ENCODE data around the gene KRTAP12-2.

The KRTAP12-2 gene

DNA sequence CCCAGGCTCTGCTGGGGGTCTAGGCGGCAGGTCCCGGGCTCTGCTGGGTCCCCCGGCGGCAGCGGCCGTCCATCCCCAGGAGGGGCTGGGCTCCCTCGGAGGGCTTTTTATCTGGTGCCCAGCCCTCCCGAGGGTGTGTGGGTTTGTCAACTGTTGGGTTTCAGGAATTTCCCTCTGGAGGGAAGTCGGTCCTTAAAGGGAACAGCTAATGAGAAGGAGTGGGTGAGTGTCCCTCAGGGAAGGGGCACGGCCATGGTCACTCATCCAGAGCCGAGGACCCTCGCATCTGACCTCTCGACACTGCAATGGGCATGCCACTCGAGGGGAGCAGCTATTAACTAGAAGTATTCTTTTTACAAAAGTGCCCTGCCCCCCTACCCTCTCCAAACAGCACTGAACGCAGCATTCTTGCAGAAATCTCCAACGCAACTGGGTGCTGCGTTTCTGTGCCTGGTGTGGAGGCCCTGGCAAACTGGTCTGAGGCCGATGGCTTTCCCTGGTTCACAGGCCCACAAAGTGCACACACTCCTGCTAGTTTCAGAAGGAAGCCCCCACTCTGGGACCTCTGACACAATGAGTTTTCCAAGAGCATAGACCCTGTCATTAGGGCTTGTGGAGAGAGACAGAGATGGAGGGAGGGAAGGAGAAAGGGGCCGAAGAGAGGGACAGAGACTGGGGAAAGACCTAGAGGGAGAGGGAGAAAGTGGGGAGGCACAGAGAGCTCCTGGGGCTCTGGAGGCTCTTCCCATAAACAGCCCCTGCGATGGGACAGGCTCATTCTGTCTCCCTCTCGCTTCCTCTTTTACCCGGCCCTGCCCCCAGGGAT lies 45.7 kb upstream of the KRTAP12-2 start:
- no peak overlapping the region for H3K18ac ChIP-seq (ENCODE audit: low read depth in 1 of 2, low read length in 2 of 2)
- H3K4me1 ChIP-seq (ENCODE audit: control insufficient read depth, insufficient read depth, low read depth, low read length) = peaks cover 13% of the 10 kb centered on the region
- H2BK12ac ChIP-seq (ENCODE audit: low read length in 2 of 2) = no peak overlapping the region
- no peak overlapping the region for H2BK120ac ChIP-seq (ENCODE audit: low read depth, low read length)
- H3K27me3 ChIP-seq (ENCODE audit: control insufficient read depth in 1 of 2, insufficient read depth in 1 of 2, low read length in 2 of 2) = peaks cover 79 to 84% of the 10 kb centered on the region in 2 experiments
- no peak overlapping the region for H2BK5ac ChIP-seq (ENCODE audit: low read depth, low read length, poor library complexity, severe bottlenecking)
- H3K9me3 ChIP-seq (ENCODE audit: control insufficient read depth, low read length) = no peaks in the 10 kb centered on the region
- H3K36me3 ChIP-seq (ENCODE audit: control insufficient read depth in 1 of 2, insufficient read depth in 2 of 2, low read depth in 1 of 2, low read length in 2 of 2) = no peaks in the 10 kb centered on the region
- no peak overlapping the region for H2AK5ac ChIP-seq (ENCODE audit: low read length, severe bottlenecking)
- no peak overlapping the region for H2BK15ac ChIP-seq (ENCODE audit: low read depth, poor library complexity, severe bottlenecking)
- H3K4me2 ChIP-seq (ENCODE audit: low read length, poor library complexity, severe bottlenecking) = no peak overlapping the region
- H3K23ac ChIP-seq (ENCODE audit: low read length in 2 of 2) = no peak overlapping the region
- H4K8ac ChIP-seq (ENCODE audit: low read length) = no peak overlapping the region
- H4K91ac ChIP-seq (ENCODE audit: low read length) = no peak overlapping the region
- no peak overlapping the region for H3K9ac ChIP-seq (ENCODE audit: low read length)
- no peak for DNase-seq
- H3K27ac ChIP-seq (ENCODE audit: low read length, poor library complexity, severe bottlenecking) = no peak overlapping the region
- no peaks in the 10 kb centered on the region for H3K79me1 ChIP-seq (replicated peaks; ENCODE audit: low read length, poor library complexity, severe bottlenecking)
- 9% methylated on average over 19 of the region's 22 CpGs for WGBS
- H2AFZ ChIP-seq (ENCODE audit: low read depth, low read length) = no peak overlapping the region
- no peak overlapping the region for H3K4me3 ChIP-seq (ENCODE audit: insufficient read depth in 1 of 2, low read depth in 1 of 2, low read length in 2 of 2)
- no peak overlapping the region for H3K4ac ChIP-seq (ENCODE audit: low read depth in 1 of 2, low read length in 2 of 2)
- no peak overlapping the region for H3K14ac ChIP-seq (ENCODE audit: low read length in 2 of 2)

DNA sequence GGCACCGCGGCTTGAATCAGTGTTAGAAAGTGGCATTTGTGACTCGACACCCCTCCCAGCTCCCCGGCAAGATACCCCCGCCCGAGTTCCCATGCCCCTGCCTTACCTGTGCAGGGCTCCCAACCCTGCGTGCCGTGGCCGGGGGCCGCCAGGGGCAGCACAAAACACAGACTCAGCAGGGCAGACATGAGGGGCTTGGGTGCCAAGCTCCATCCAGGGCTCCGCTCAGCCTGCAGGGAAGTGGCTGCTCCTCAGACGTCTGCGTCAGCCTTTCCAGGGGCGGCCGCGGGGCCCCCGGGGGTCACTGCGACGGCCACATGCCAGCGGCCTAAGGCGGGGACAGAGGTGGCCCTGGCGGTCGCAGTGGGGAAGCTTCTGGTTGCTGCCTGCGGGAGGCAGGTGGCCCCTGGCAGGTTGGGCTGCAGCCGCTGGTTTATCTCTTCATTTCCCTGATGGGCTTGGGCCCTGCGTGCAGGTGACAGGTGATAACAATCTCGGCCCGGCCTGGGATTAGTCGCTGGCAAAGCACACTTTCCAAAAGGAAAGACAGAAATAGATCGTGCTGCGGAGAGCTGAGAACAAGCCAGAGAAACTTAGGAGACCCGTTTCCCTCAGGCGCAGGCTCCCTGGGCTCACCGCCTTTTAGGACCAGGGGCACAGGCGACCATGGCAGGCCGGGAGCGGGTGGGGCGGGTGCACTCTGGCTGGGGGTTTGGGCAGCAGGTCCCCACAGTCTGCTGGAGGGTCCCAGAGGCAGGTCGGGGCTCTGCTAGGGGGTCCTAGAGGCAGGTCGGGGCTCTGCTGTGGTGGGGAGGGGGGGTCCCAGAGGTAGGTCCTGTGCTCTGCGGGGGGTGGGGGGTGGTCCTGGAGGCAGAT lies 44.8 kb upstream of the KRTAP12-2 start, which contains the start of gene TSPEAR:
TSPEAR (minus strand) TSS at position 246 of the 876 bp plus-strand sequence; CDS start at position 188, 58 bp downstream.
- H3K4ac ChIP-seq (ENCODE audit: low read depth in 1 of 2, low read length in 2 of 2) = no peak within 1 kb of the TSS
- no peak within 1 kb of the TSS for H3K9ac ChIP-seq (ENCODE audit: low read length)
- 3% methylated on average over 38 of the region's 41 CpGs for WGBS

DNA sequence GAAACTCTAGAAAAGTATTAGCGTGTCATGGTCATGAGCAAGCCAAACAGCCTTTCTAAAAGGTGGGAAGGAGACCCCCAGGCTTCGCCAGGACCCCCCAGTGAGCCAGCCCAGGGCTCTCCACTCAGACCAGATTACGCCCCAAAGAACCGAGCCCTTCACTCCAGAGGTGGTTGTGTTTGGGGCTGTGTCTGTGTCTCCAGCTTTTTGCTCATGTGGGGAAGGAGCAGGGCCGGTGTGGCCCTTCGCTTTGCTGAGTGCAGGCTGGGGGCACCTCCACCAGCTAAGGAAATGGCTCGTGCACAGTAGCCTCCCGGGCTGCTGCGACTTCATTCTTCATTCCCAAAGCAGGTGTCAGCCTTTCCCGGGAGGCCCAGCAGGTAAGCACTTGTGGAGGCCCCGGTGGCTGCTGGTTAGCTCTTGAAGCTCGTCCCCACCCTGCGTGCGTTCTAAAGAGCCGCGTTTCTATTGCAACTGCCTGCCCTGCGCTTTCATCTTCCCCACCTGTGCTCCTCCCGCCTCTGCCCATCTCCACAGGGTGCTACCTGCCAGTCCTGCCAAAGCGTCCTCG lies 44.1 kb upstream of the KRTAP12-2 start:
- no peak overlapping the region for H3K4me2 ChIP-seq (ENCODE audit: low read length, poor library complexity, severe bottlenecking)
- no peak overlapping the region for H3K23ac ChIP-seq (ENCODE audit: low read length in 2 of 2)
- no peak overlapping the region for H3K18ac ChIP-seq (ENCODE audit: low read depth in 1 of 2, low read length in 2 of 2)
- no peak overlapping the region for H3K4me3 ChIP-seq (ENCODE audit: insufficient read depth in 1 of 2, low read depth in 1 of 2, low read length in 2 of 2)
- no peaks in the 10 kb centered on the region for H3K9me3 ChIP-seq (ENCODE audit: control insufficient read depth, low read length)
- H3K4me1 ChIP-seq (ENCODE audit: control insufficient read depth, insufficient read depth, low read depth, low read length) = peaks cover 18% of the 10 kb centered on the region
- peaks cover 91 to 97% of the 10 kb centered on the region in 2 experiments for H3K27me3 ChIP-seq (ENCODE audit: control insufficient read depth in 1 of 2, insufficient read depth in 1 of 2, low read length in 2 of 2)
- H3K14ac ChIP-seq (ENCODE audit: low read length in 2 of 2) = no peak overlapping the region
- no peak overlapping the region for H3K4ac ChIP-seq (ENCODE audit: low read depth in 1 of 2, low read length in 2 of 2)
- DNase-seq = no peak
- 2% methylated on average over 19 of the region's 20 CpGs for WGBS
- H4K91ac ChIP-seq (ENCODE audit: low read length) = no peak overlapping the region
- H2AFZ ChIP-seq (ENCODE audit: low read depth, low read length) = no peak overlapping the region
- H4K8ac ChIP-seq (ENCODE audit: low read length) = no peak overlapping the region
- H2AK5ac ChIP-seq (ENCODE audit: low read length, severe bottlenecking) = no peak overlapping the region
- peaks cover 0 to 2% of the 10 kb centered on the region in 2 experiments for H3K36me3 ChIP-seq (ENCODE audit: control insufficient read depth in 1 of 2, insufficient read depth in 2 of 2, low read depth in 1 of 2, low read length in 2 of 2)
- no peaks in the 10 kb centered on the region for H3K79me1 ChIP-seq (replicated peaks; ENCODE audit: low read length, poor library complexity, severe bottlenecking)
- no peak overlapping the region for H2BK5ac ChIP-seq (ENCODE audit: low read depth, low read length, poor library complexity, severe bottlenecking)
- no peak overlapping the region for H2BK12ac ChIP-seq (ENCODE audit: low read length in 2 of 2)
- no peak overlapping the region for H3K27ac ChIP-seq (ENCODE audit: low read length, poor library complexity, severe bottlenecking)
- no peak overlapping the region for H2BK15ac ChIP-seq (ENCODE audit: low read depth, poor library complexity, severe bottlenecking)
- no peak overlapping the region for H2BK120ac ChIP-seq (ENCODE audit: low read depth, low read length)
- no peak overlapping the region for H3K9ac ChIP-seq (ENCODE audit: low read length)

More for the DNA sequence above, 44.8 kb upstream of the KRTAP12-2 start, which contains the start of gene TSPEAR:
- Histone ChIP-seq H3K4me2 (ENCODE audit: low read length, poor library complexity, severe bottlenecking) (no peak within 1 kb of the TSS), H3K4me1 (ENCODE audit: control insufficient read depth, insufficient read depth, low read depth, low read length) (peaks cover 14% of the 10 kb centered on the region), H3K9me3 (ENCODE audit: control insufficient read depth, low read length) (no peaks in the 10 kb centered on the region), H2AK5ac (ENCODE audit: low read length, severe bottlenecking) (no peak within 1 kb of the TSS), H3K27me3 (ENCODE audit: control insufficient read depth in 1 of 2, insufficient read depth in 1 of 2, low read length in 2 of 2) (peaks cover 84 to 92% of the 10 kb centered on the region in 2 experiments), H2BK120ac (ENCODE audit: low read depth, low read length) (no peak within 1 kb of the TSS), H3K18ac (ENCODE audit: low read depth in 1 of 2, low read length in 2 of 2) (no peak within 1 kb of the TSS), H3K36me3 (ENCODE audit: control insufficient read depth in 1 of 2, insufficient read depth in 2 of 2, low read depth in 1 of 2, low read length in 2 of 2) (no peaks in the 10 kb centered on the region), H2BK5ac (ENCODE audit: low read depth, low read length, poor library complexity, severe bottlenecking) (no peak within 1 kb of the TSS), H3K14ac (ENCODE audit: low read length in 2 of 2) (no peak within 1 kb of the TSS), H2BK12ac (ENCODE audit: low read length in 2 of 2) (no peak within 1 kb of the TSS), H3K23ac (ENCODE audit: low read length in 2 of 2) (no peak within 1 kb of the TSS), H2AFZ (ENCODE audit: low read depth, low read length) (no peak within 1 kb of the TSS), H2BK15ac (ENCODE audit: low read depth, poor library complexity, severe bottlenecking) (no peak within 1 kb of the TSS), H3K4me3 (ENCODE audit: insufficient read depth in 1 of 2, low read depth in 1 of 2, low read length in 2 of 2) (no peak within 1 kb of the TSS), H4K8ac (ENCODE audit: low read length) (no peak within 1 kb of the TSS), H3K79me1 (replicated peaks; ENCODE audit: low read length, poor library complexity, severe bottlenecking) (no peaks in the 10 kb centered on the region), H4K91ac (ENCODE audit: low read length) (no peak within 1 kb of the TSS), H3K27ac (ENCODE audit: low read length, poor library complexity, severe bottlenecking) (no peak within 1 kb of the TSS)
- DNase-seq = no peak

DNA sequence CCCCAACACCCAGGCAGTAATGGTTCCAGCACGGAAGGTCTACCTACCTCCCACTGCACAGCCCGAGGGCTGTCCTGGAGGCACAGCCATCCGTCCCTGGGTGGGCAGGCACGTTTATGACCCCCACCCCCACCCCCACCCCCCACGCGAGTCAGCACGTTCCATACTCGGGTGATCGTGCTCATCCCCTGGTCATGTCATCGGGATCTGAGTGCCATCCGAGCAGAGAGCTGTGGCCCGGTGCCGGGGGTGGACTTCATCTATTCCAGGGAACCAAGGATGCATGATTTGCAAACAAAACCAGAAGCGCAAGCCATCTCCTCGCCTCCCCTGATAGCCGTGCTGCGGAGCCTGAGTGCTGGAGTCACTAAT lies 43.6 kb upstream of the KRTAP12-2 start:
- Histone ChIP-seq H4K8ac (ENCODE audit: low read length) (no peak overlapping the region), H3K36me3 (ENCODE audit: control insufficient read depth in 1 of 2, insufficient read depth in 2 of 2, low read depth in 1 of 2, low read length in 2 of 2) (peaks cover 0 to 2% of the 10 kb centered on the region in 2 experiments), H2BK5ac (ENCODE audit: low read depth, low read length, poor library complexity, severe bottlenecking) (no peak overlapping the region), H3K4me2 (ENCODE audit: low read length, poor library complexity, severe bottlenecking) (no peak overlapping the region), H3K79me1 (replicated peaks; ENCODE audit: low read length, poor library complexity, severe bottlenecking) (no peaks in the 10 kb centered on the region), H4K91ac (ENCODE audit: low read length) (no peak overlapping the region), H2BK12ac (ENCODE audit: low read length in 2 of 2) (no peak overlapping the region), H2BK15ac (ENCODE audit: low read depth, poor library complexity, severe bottlenecking) (no peak overlapping the region), H3K18ac (ENCODE audit: low read depth in 1 of 2, low read length in 2 of 2) (no peak overlapping the region), H3K4ac (ENCODE audit: low read depth in 1 of 2, low read length in 2 of 2) (no peak overlapping the region), H3K14ac (ENCODE audit: low read length in 2 of 2) (no peak overlapping the region), H3K4me3 (ENCODE audit: insufficient read depth in 1 of 2, low read depth in 1 of 2, low read length in 2 of 2) (no peak overlapping the region), H3K9me3 (ENCODE audit: control insufficient read depth, low read length) (no peaks in the 10 kb centered on the region), H2AK5ac (ENCODE audit: low read length, severe bottlenecking) (no peak overlapping the region), H2AFZ (ENCODE audit: low read depth, low read length) (no peak overlapping the region), H3K27ac (ENCODE audit: low read length, poor library complexity, severe bottlenecking) (no peak overlapping the region), H2BK120ac (ENCODE audit: low read depth, low read length) (no peak overlapping the region), H3K4me1 (ENCODE audit: control insufficient read depth, insufficient read depth, low read depth, low read length) (peaks cover 18% of the 10 kb centered on the region), H3K9ac (ENCODE audit: low read length) (no peak overlapping the region), H3K23ac (ENCODE audit: low read length in 2 of 2) (no peak overlapping the region), H3K27me3 (ENCODE audit: control insufficient read depth in 1 of 2, insufficient read depth in 1 of 2, low read length in 2 of 2) (peaks cover 86 to 93% of the 10 kb centered on the region in 2 experiments)
- under 1% methylated on average over 17 of the region's 17 CpGs for WGBS
- no peak for DNase-seq
